GM12891 (cell line): ENCODE measurements around the gene EVX1.

Experiments used
- POLR2A ChIP-seq: IDR thresholded peaks from 2 replicates; pipeline ENCODE4 v1.6.1; 2011; ENCODE audit warnings: low read depth, low read length, control low read depth
- POLR2AphosphoS5 ChIP-seq: IDR thresholded peaks from 2 replicates; pipeline ENCODE4 v1.6.1; 2011; ENCODE audit warnings: low read depth, low read length, control low read depth
- SPI1 ChIP-seq: IDR thresholded peaks from 2 replicates; pipeline ENCODE4 v1.6.1; 2011; ENCODE audit warnings: low read depth, low read length, control low read depth

GRCh38 chr7:27248427-27248806 is 5.8 kb downstream of the EVX1 start:
- TF ChIP-seq POLR2A (no peak), POLR2AphosphoS5 (no peak), SPI1 (no peak)
